ENCODE data around the gene COL5A2. TPM values are rescaled to one million over a fixed set of nuclear protein-coding genes. Genes with fewer than 3 reads are reported as not detected.

Gene COL5A2
- total RNA-seq, 1 experiment from 2014 or later, result 0.67 TPM

GRCh38 chr2:189214484-189214883 is 34.9 kb upstream of the COL5A2 start:
- Histone ChIP-seq H3K9me2 (replicated peaks; ENCODE audit: insufficient read depth, low read length) (no peaks in the 10 kb centered on the region), H3K9me3 (ENCODE audit: low read length) (no peaks in the 10 kb centered on the region), H4K20me1 (ENCODE audit: insufficient read depth, low read depth, low read length) (no peaks in the 10 kb centered on the region), H3K4me3 (ENCODE audit: low read length) (no peak overlapping the region), H3K36me3 (ENCODE audit: insufficient read depth, low read length) (no peaks in the 10 kb centered on the region), H3K27ac (ENCODE audit: low read length) (no peak overlapping the region), H3K9ac (ENCODE audit: low read length) (no peak overlapping the region), H2AFZ (ENCODE audit: low read length) (no peak overlapping the region), H3K27me3 (ENCODE audit: low read length) (no peaks in the 10 kb centered on the region), H3K79me2 (ENCODE audit: low read length) (no peaks in the 10 kb centered on the region), H3K4me2 (ENCODE audit: low read depth, low read length, poor library complexity, severe bottlenecking) (no peak overlapping the region), H3K4me1 (ENCODE audit: low read length) (no peaks in the 10 kb centered on the region)
- DNase-seq, result no peak

- no peak overlapping the region for H2AFZ ChIP-seq (ENCODE audit: low read length)
- H3K9me3 ChIP-seq (ENCODE audit: low read length), result no peaks in the 10 kb centered on the region
- no peaks in the 10 kb centered on the region for H4K20me1 ChIP-seq (ENCODE audit: insufficient read depth, low read depth, low read length)
- H3K9me2 ChIP-seq (replicated peaks; ENCODE audit: insufficient read depth, low read length), result no peaks in the 10 kb centered on the region
- H3K4me1 ChIP-seq (ENCODE audit: low read length), result no peaks in the 10 kb centered on the region
- no peak for DNase-seq
- no peaks in the 10 kb centered on the region for H3K79me2 ChIP-seq (ENCODE audit: low read length)
- H3K36me3 ChIP-seq (ENCODE audit: insufficient read depth, low read length), result no peaks in the 10 kb centered on the region
- no peaks in the 10 kb centered on the region for H3K27me3 ChIP-seq (ENCODE audit: low read length)
- H3K27ac ChIP-seq (ENCODE audit: low read length), result no peak overlapping the region
- H3K4me2 ChIP-seq (ENCODE audit: low read depth, low read length, poor library complexity, severe bottlenecking), result no peak overlapping the region
- no peak overlapping the region for H3K4me3 ChIP-seq (ENCODE audit: low read length)
- H3K9ac ChIP-seq (ENCODE audit: low read length), result no peak overlapping the region
Measured at GRCh38 chr2:189213250-189213649, 33.7 kb upstream of the COL5A2 start.

- Histone ChIP-seq H3K4me1 (ENCODE audit: low read length) (no peaks in the 10 kb centered on the region), H2AFZ (ENCODE audit: low read length) (no peak overlapping the region), H3K9ac (ENCODE audit: low read length) (no peak overlapping the region), H3K27ac (ENCODE audit: low read length) (no peak overlapping the region), H4K20me1 (ENCODE audit: insufficient read depth, low read depth, low read length) (no peaks in the 10 kb centered on the region), H3K36me3 (ENCODE audit: insufficient read depth, low read length) (no peaks in the 10 kb centered on the region), H3K27me3 (ENCODE audit: low read length) (no peaks in the 10 kb centered on the region), H3K9me3 (ENCODE audit: low read length) (no peaks in the 10 kb centered on the region), H3K4me2 (ENCODE audit: low read depth, low read length, poor library complexity, severe bottlenecking) (no peak overlapping the region), H3K9me2 (replicated peaks; ENCODE audit: insufficient read depth, low read length) (no peaks in the 10 kb centered on the region), H3K79me2 (ENCODE audit: low read length) (no peaks in the 10 kb centered on the region), H3K4me3 (ENCODE audit: low read length) (no peak overlapping the region)
- DNase-seq, result no peak
Measured at GRCh38 chr2:189210250-189211087, 30.9 kb upstream of the COL5A2 start.

- Histone ChIP-seq H3K4me2 (ENCODE audit: low read depth, low read length, poor library complexity, severe bottlenecking) (no peak overlapping the region), H3K27ac (ENCODE audit: low read length) (no peak overlapping the region), H2AFZ (ENCODE audit: low read length) (no peak overlapping the region), H3K36me3 (ENCODE audit: insufficient read depth, low read length) (no peaks in the 10 kb centered on the region), H3K9me3 (ENCODE audit: low read length) (no peaks in the 10 kb centered on the region), H3K4me1 (ENCODE audit: low read length) (no peaks in the 10 kb centered on the region), H3K4me3 (ENCODE audit: low read length) (no peak overlapping the region), H3K9me2 (replicated peaks; ENCODE audit: insufficient read depth, low read length) (no peaks in the 10 kb centered on the region), H3K9ac (ENCODE audit: low read length) (no peak overlapping the region), H3K79me2 (ENCODE audit: low read length) (no peaks in the 10 kb centered on the region), H3K27me3 (ENCODE audit: low read length) (0 out of 2 replicates have a peak, but pooled peaks cover 2% of the 10 kb centered on the region), H4K20me1 (ENCODE audit: insufficient read depth, low read depth, low read length) (no peaks in the 10 kb centered on the region)
- no peak for DNase-seq
Measured at GRCh38 chr2:189208254-189208653, 28.7 kb upstream of the COL5A2 start.

- Histone ChIP-seq H3K4me3 (ENCODE audit: low read length) (no peak overlapping the region), H3K36me3 (ENCODE audit: insufficient read depth, low read length) (no peaks in the 10 kb centered on the region), H4K20me1 (ENCODE audit: insufficient read depth, low read depth, low read length) (no peaks in the 10 kb centered on the region), H3K27me3 (ENCODE audit: low read length) (0 out of 2 replicates have a peak, but pooled peaks cover 2% of the 10 kb centered on the region), H3K79me2 (ENCODE audit: low read length) (no peaks in the 10 kb centered on the region), H2AFZ (ENCODE audit: low read length) (no peak overlapping the region), H3K9ac (ENCODE audit: low read length) (no peak overlapping the region), H3K9me3 (ENCODE audit: low read length) (no peaks in the 10 kb centered on the region), H3K4me1 (ENCODE audit: low read length) (no peaks in the 10 kb centered on the region), H3K4me2 (ENCODE audit: low read depth, low read length, poor library complexity, severe bottlenecking) (no peak overlapping the region), H3K9me2 (replicated peaks; ENCODE audit: insufficient read depth, low read length) (no peaks in the 10 kb centered on the region), H3K27ac (ENCODE audit: low read length) (no peak overlapping the region)
- DNase-seq, result no peak
Measured at GRCh38 chr2:189204322-189204941, 24.9 kb upstream of the COL5A2 start.

GRCh38 chr2:189203177-189203799 is 23.7 kb upstream of the COL5A2 start:
- H3K4me1 ChIP-seq (ENCODE audit: low read length), result no peaks in the 10 kb centered on the region
- no peaks in the 10 kb centered on the region for H4K20me1 ChIP-seq (ENCODE audit: insufficient read depth, low read depth, low read length)
- H3K9me3 ChIP-seq (ENCODE audit: low read length), result no peaks in the 10 kb centered on the region
- H3K4me3 ChIP-seq (ENCODE audit: low read length), result no peak overlapping the region
- 0 out of 2 replicates have a peak, but pooled peaks cover 2% of the 10 kb centered on the region for H3K27me3 ChIP-seq (ENCODE audit: low read length)
- no peak overlapping the region for H3K4me2 ChIP-seq (ENCODE audit: low read depth, low read length, poor library complexity, severe bottlenecking)
- H3K9me2 ChIP-seq (replicated peaks; ENCODE audit: insufficient read depth, low read length), result no peaks in the 10 kb centered on the region
- H3K79me2 ChIP-seq (ENCODE audit: low read length), result no peaks in the 10 kb centered on the region
- H3K9ac ChIP-seq (ENCODE audit: low read length), result no peak overlapping the region
- DNase-seq, result no peak
- H2AFZ ChIP-seq (ENCODE audit: low read length), result no peak overlapping the region
- H3K27ac ChIP-seq (ENCODE audit: low read length), result no peak overlapping the region
- no peaks in the 10 kb centered on the region for H3K36me3 ChIP-seq (ENCODE audit: insufficient read depth, low read length)

GRCh38 chr2:189199797-189200196 is 20.2 kb upstream of the COL5A2 start:
- H4K20me1 ChIP-seq (ENCODE audit: insufficient read depth, low read depth, low read length), result no peaks in the 10 kb centered on the region
- H3K4me1 ChIP-seq (ENCODE audit: low read length), result no peaks in the 10 kb centered on the region
- no peak overlapping the region for H3K27ac ChIP-seq (ENCODE audit: low read length)
- no peaks in the 10 kb centered on the region for H3K36me3 ChIP-seq (ENCODE audit: insufficient read depth, low read length)
- no peak overlapping the region for H3K4me3 ChIP-seq (ENCODE audit: low read length)
- H3K9me2 ChIP-seq (replicated peaks; ENCODE audit: insufficient read depth, low read length), result no peaks in the 10 kb centered on the region
- DNase-seq, result no peak
- no peaks in the 10 kb centered on the region for H3K79me2 ChIP-seq (ENCODE audit: low read length)
- no peak overlapping the region for H3K4me2 ChIP-seq (ENCODE audit: low read depth, low read length, poor library complexity, severe bottlenecking)
- no peak overlapping the region for H2AFZ ChIP-seq (ENCODE audit: low read length)
- H3K27me3 ChIP-seq (ENCODE audit: low read length), result no peaks in the 10 kb centered on the region
- no peak overlapping the region for H3K9ac ChIP-seq (ENCODE audit: low read length)
- H3K9me3 ChIP-seq (ENCODE audit: low read length), result no peaks in the 10 kb centered on the region

GRCh38 chr2:189192766-189193165 is 13.2 kb upstream of the COL5A2 start:
- Histone ChIP-seq H3K9me2 (replicated peaks; ENCODE audit: insufficient read depth, low read length) (no peaks in the 10 kb centered on the region; the same call in 1 of the 2 replicates), H2AFZ (ENCODE audit: low read length) (no peak overlapping the region), H3K9me3 (ENCODE audit: low read length) (no peaks in the 10 kb centered on the region)

More at GRCh38 chr2:189192766-189193165, 13.2 kb upstream of the COL5A2 start:
- no peaks in the 10 kb centered on the region for H3K79me2 ChIP-seq (ENCODE audit: low read length)
- H4K20me1 ChIP-seq (ENCODE audit: insufficient read depth, low read depth, low read length), result no peaks in the 10 kb centered on the region
- no peak overlapping the region for H3K4me2 ChIP-seq (ENCODE audit: low read depth, low read length, poor library complexity, severe bottlenecking)
- H3K27me3 ChIP-seq (ENCODE audit: low read length), result no peaks in the 10 kb centered on the region
- no peak overlapping the region for H3K27ac ChIP-seq (ENCODE audit: low read length)
- no peak overlapping the region for H3K4me3 ChIP-seq (ENCODE audit: low read length)
- DNase-seq, result no peak
- no peaks in the 10 kb centered on the region for H3K4me1 ChIP-seq (ENCODE audit: low read length)
- H3K36me3 ChIP-seq (ENCODE audit: insufficient read depth, low read length), result no peaks in the 10 kb centered on the region
- H3K9ac ChIP-seq (ENCODE audit: low read length), result no peak overlapping the region
